HG02798 (cell line): Measurements from ENCODE around the gene POF1B.
A peak's percentile ranks its signal among the peaks of the same experiment; 100 is the strongest.

Experiments
- ATAC-seq: cut with Tn5 transposase; IDR thresholded peaks from one replicate; pipeline ENCODE4 v1.9.1; 2021; ENCODE audit warnings: mild to moderate bottlenecking; ENCODE audit not compliant: unreplicated experiment, poor library complexity

Gene POF1B

DNA sequence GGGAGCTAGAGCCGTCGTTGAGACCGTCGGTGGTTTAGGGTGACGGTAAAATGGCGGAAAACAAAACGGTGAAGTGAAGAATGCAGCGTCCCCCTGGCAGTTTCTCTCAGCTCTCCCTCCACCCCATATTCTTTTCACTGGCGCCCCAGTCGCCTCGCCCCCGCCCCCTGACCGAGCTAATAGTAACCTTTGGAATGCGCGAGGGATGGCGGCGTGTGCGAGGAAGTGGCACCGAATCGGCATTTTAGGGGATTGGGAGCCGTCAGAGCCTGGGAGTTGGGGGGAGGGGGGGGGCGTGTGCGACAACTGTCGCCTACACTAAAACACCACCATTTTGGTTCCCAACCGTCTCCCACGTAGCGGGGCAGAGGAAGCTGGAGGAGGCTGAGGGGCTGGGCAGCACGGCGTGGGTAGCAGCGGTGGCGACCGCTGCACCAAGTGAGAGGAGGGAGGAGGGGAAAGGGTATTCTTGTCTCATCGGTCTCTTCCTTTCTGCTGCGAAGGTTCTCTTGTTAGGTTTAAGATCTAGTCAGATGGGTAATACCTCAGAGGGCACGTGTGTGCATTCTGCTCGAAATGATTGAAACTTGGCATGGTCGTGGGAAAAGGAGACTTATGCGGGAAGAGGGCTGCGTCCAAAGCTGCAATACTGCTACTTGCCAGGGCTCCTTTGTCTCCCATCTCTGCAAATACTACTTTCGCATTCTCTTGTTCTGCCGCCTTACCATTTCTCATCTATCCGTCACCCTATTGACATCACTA is 134.8 kb downstream of the POF1B start:
- peak; percentile 54 for ATAC-seq

GRCh38 chrX:85243761-85244449 is 135.6 kb downstream of the POF1B start, which contains the start of the genes SATL1 and ZNF711:
SATL1 (minus strand) TSS chrX:85243779; CDS start chrX:85108968, 134,811 bp downstream.
ZNF711 (plus strand) TSS chrX:85243991; CDS start chrX:85247573, 3,582 bp downstream.
- peak; percentile 81 for ATAC-seq

GRCh38 chrX:85243155-85243554 is 136.3 kb downstream of the POF1B start:
- no peak for ATAC-seq
